Stomach smooth muscle (tissue), 2 donors: Measurements from ENCODE around the gene ETV6.

Experiments
- H3K27ac ChIP-seq: one replicate; pipeline ENCODE4 v1.7.0; 2013; ENCODE audit warnings: mild to moderate bottlenecking, low read length, inconsistent platforms
- H3K27me3 ChIP-seq, 2 donors: one replicate each; pipeline ENCODE4 v1.7.0; 2013; ENCODE audit warnings: low read length in 2 of 2; ENCODE audit not compliant: insufficient read depth in 2 of 2, control insufficient read depth in 1 of 2
- H3K36me3 ChIP-seq, 2 donors: one replicate each; pipeline ENCODE4 v1.7.0; 2013; ENCODE audit warnings: low read length in 2 of 2; ENCODE audit not compliant: control insufficient read depth in 2 of 2, insufficient read depth in 2 of 2
- H3K4me1 ChIP-seq: one replicate; pipeline ENCODE4 v1.7.0; 2013; ENCODE audit warnings: low read length; ENCODE audit not compliant: control insufficient read depth, insufficient read depth
- H3K4me3 ChIP-seq, 2 donors: one replicate each; pipeline ENCODE4 v1.7.0; 2013; ENCODE audit warnings: low read length in 2 of 2
- H3K9ac ChIP-seq, 2 donors: one replicate each; pipeline ENCODE4 v1.7.0; 2013; ENCODE audit warnings: low read length in 2 of 2, mild to moderate bottlenecking in 1 of 2
- H3K9me3 ChIP-seq, 2 donors: one replicate each; pipeline ENCODE4 v1.7.0; 2013; ENCODE audit warnings: low read length in 2 of 2; ENCODE audit not compliant: control insufficient read depth in 2 of 2
- donor health status: healthy.
- donor health status: Pancreatic carcinoma.

ETV6 gene

GRCh38 chr12:11732715-11733114, 83.2 kb downstream of the ETV6 start:
- H3K9ac ChIP-seq: no peak overlapping the region
- no peaks in the 10 kb centered on the region for H3K9me3 ChIP-seq
- H3K4me3 ChIP-seq: no peak overlapping the region
- no peaks in the 10 kb centered on the region for H3K36me3 ChIP-seq
- peaks cover 13% of the 10 kb centered on the region for H3K4me1 ChIP-seq
- H3K27ac ChIP-seq: no peak overlapping the region
- no peaks in the 10 kb centered on the region for H3K27me3 ChIP-seq

- Histone ChIP-seq H3K27me3 (no peaks in the 10 kb centered on the region), H3K27ac (no peak overlapping the region), H3K9me3 (no peaks in the 10 kb centered on the region), H3K36me3 (no peaks in the 10 kb centered on the region), H3K9ac (no peak overlapping the region), H3K4me1 (peaks cover 13% of the 10 kb centered on the region), H3K4me3 (no peak overlapping the region)
Observed at GRCh38 chr12:11734580-11735180, 85.2 kb downstream of the ETV6 start.

- Histone ChIP-seq H3K9me3 (no peaks in the 10 kb centered on the region), H3K9ac (no peak overlapping the region), H3K4me1 (peaks cover 2% of the 10 kb centered on the region), H3K4me3 (no peak overlapping the region), H3K27me3 (no peaks in the 10 kb centered on the region), H3K27ac (no peak overlapping the region), H3K36me3 (no peaks in the 10 kb centered on the region)
Observed at GRCh38 chr12:11738450-11738849, 89.0 kb downstream of the ETV6 start.

GRCh38 chr12:11739980-11740577, 90.6 kb downstream of the ETV6 start:
- no peaks in the 10 kb centered on the region for H3K9me3 ChIP-seq
- H3K36me3 ChIP-seq: no peaks in the 10 kb centered on the region
- no peaks in the 10 kb centered on the region for H3K27me3 ChIP-seq
- no peak overlapping the region for H3K9ac ChIP-seq
- no peak overlapping the region for H3K4me3 ChIP-seq
- H3K27ac ChIP-seq: no peak overlapping the region
- H3K4me1 ChIP-seq: no peaks in the 10 kb centered on the region

GRCh38 chr12:11741434-11742092, 92.1 kb downstream of the ETV6 start:
- Histone ChIP-seq H3K9me3 (no peaks in the 10 kb centered on the region), H3K36me3 (no peaks in the 10 kb centered on the region), H3K4me1 (peaks cover 10% of the 10 kb centered on the region), H3K9ac (no peak overlapping the region), H3K4me3 (no peak overlapping the region), H3K27ac (no peak overlapping the region), H3K27me3 (no peaks in the 10 kb centered on the region)

- H3K9ac ChIP-seq: peak overlapping the region in 1 of 2 donors; percentile 6
- H3K4me3 ChIP-seq: peak overlapping the region in 1 of 2 donors; percentile 9
- H3K27ac ChIP-seq: peak overlapping the region; percentile 37
- H3K36me3 ChIP-seq: no peaks in the 10 kb centered on the region
- peaks cover 14% of the 10 kb centered on the region for H3K4me1 ChIP-seq
- no peaks in the 10 kb centered on the region for H3K27me3 ChIP-seq
- H3K9me3 ChIP-seq: no peaks in the 10 kb centered on the region
Observed at GRCh38 chr12:11743423-11744409, 94.2 kb downstream of the ETV6 start.

GRCh38 chr12:11744410-11744801, 94.9 kb downstream of the ETV6 start:
- Histone ChIP-seq H3K27me3 (no peaks in the 10 kb centered on the region), H3K4me3 (no peak overlapping the region), H3K9me3 (no peaks in the 10 kb centered on the region), H3K4me1 (peaks cover 16% of the 10 kb centered on the region), H3K36me3 (no peaks in the 10 kb centered on the region), H3K9ac (no peak overlapping the region), H3K27ac (no peak overlapping the region)

- no peaks in the 10 kb centered on the region for H3K36me3 ChIP-seq
- no peak overlapping the region for H3K9ac ChIP-seq
- no peaks in the 10 kb centered on the region for H3K27me3 ChIP-seq
- no peak overlapping the region for H3K4me3 ChIP-seq
- no peaks in the 10 kb centered on the region for H3K9me3 ChIP-seq
- H3K4me1 ChIP-seq: peaks cover 18% of the 10 kb centered on the region
- no peak overlapping the region for H3K27ac ChIP-seq
Observed at GRCh38 chr12:11745113-11745512, 95.6 kb downstream of the ETV6 start.

GRCh38 chr12:11746024-11746771, 96.7 kb downstream of the ETV6 start:
- peak overlapping the region; percentile 4 for H3K27ac ChIP-seq

More at GRCh38 chr12:11746024-11746771, 96.7 kb downstream of the ETV6 start:
- Histone ChIP-seq H3K4me1 (peaks cover 18% of the 10 kb centered on the region), H3K9me3 (no peaks in the 10 kb centered on the region), H3K27me3 (no peaks in the 10 kb centered on the region), H3K36me3 (no peaks in the 10 kb centered on the region), H3K9ac (no peak overlapping the region), H3K4me3 (no peak overlapping the region)
